Measurements from ENCODE around the gene C2CD4A. TPM values are rescaled to one million over a fixed set of nuclear protein-coding genes. Genes with fewer than 3 reads are reported as not detected.

Gene C2CD4A
- total and polyA plus RNA-seq, 9 of the 15 experiments (the other 6 are each of a cell fraction or from before 2014, with no cell fraction given), result not detected

DNA sequence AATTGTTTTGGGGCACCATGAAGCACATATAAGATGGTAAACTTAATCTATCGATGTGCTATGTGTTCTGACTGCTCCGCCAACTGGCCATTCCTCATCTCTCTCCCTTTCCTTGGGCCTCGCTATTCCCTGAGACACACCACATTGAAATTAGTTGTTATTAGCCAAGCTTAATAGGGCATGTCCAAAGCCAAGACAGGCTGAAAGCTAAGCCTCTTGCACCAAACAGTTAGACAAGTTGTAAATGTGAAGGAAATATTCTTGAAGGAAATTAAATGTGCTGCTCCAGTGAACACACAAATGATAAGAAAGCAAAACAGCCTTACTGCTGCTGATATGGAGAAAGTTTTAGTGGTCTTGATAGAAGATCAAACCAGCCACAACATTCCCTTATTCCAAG lies 39.3 kb downstream of the C2CD4A start:
- no peaks in the 10 kb centered on the region for H3K9me1 ChIP-seq (ENCODE audit: control insufficient read depth, insufficient read depth, low read length)
- no peak overlapping the region for H3K27ac ChIP-seq (ENCODE audit: extremely low read depth, low read depth, low read length)
- no peaks in the 10 kb centered on the region for H3K4me1 ChIP-seq (replicated peaks in 1 of 2; ENCODE audit: control insufficient read depth in 2 of 2, insufficient read depth in 2 of 2, low read length in 2 of 2)
- ChIA-PET POLR2A (no interaction called here), CTCF (ENCODE audit: low intra/inter-chr PET ratio) (no interaction called here)
- TF ChIP-seq PYGO2 (tag; IDR thresholded peaks at IDR 0.05) (no peak), SIRT6 (IDR thresholded peaks at IDR 0.05; ENCODE audit: low read depth, low read length) (no peak)
- TF ChIP-seq, protein P1, sequence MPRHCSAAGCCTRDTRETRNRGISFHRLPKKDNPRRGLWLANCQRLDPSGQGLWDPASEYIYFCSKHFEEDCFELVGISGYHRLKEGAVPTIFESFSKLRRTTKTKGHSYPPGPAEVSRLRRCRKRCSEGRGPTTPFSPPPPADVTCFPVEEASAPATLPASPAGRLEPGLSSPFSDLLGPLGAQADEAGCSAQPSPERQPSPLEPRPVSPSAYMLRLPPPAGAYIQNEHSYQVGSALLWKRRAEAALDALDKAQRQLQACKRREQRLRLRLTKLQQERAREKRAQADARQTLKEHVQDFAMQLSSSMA (CRISPR knock-in tag; IDR thresholded peaks at IDR 0.05), result no peak
- TF ChIP-seq, protein P2, sequence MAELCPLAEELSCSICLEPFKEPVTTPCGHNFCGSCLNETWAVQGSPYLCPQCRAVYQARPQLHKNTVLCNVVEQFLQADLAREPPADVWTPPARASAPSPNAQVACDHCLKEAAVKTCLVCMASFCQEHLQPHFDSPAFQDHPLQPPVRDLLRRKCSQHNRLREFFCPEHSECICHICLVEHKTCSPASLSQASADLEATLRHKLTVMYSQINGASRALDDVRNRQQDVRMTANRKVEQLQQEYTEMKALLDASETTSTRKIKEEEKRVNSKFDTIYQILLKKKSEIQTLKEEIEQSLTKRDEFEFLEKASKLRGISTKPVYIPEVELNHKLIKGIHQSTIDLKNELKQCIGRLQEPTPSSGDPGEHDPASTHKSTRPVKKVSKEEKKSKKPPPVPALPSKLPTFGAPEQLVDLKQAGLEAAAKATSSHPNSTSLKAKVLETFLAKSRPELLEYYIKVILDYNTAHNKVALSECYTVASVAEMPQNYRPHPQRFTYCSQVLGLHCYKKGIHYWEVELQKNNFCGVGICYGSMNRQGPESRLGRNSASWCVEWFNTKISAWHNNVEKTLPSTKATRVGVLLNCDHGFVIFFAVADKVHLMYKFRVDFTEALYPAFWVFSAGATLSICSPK (IDR thresholded peaks at IDR 0.05; ENCODE audit: borderline replicate concordance), result no peak
- no peak overlapping the region for H3K4me2 ChIP-seq (ENCODE audit: insufficient read depth, low read length)
- peaks cover 2 to 13% of the 10 kb centered on the region in 2 experiments; a peak in 3 of 5 replicates for H3K27me3 ChIP-seq (ENCODE audit: control insufficient read depth in 2 of 2, insufficient read depth in 2 of 2, low read length in 2 of 2)
- no peak overlapping the region for H3K9ac ChIP-seq (ENCODE audit: insufficient read depth in 1 of 2, low read depth in 2 of 2, low read length in 2 of 2)
- no peaks in the 10 kb centered on the region for H3K9me3 ChIP-seq (replicated peaks; ENCODE audit: control insufficient read depth, insufficient read depth, low read depth, low read length)
- no peaks in the 10 kb centered on the region for H4K20me1 ChIP-seq (replicated peaks; ENCODE audit: control insufficient read depth, insufficient read depth, low read length)
- in situ Hi-C loops (cut with MboI) (no loop called here), intact Hi-C loops (cut with micrococcal nuclease) (no loop called here)
- no peak for FAIRE-seq
- DNase-seq (ENCODE audit: extremely low read depth in 1 of 4, low spot score in 3 of 4), result no peak
- no peaks in the 10 kb centered on the region for H3K36me3 ChIP-seq (ENCODE audit: control insufficient read depth, insufficient read depth, low read length)
- no TSS peak for BruUV-seq (replicated peaks)
- H3K4me3 ChIP-seq, result no peak overlapping the region
- H2AFZ ChIP-seq (ENCODE audit: low read depth, low read length), result no peak overlapping the region
- 32% methylated on average over 3 of the region's 3 CpGs for WGBS (ENCODE audit: insufficient coverage, low coverage, missing lambda C conversion rate)
- no peak for ATAC-seq
- no peaks in the 10 kb centered on the region for H3K79me2 ChIP-seq (ENCODE audit: control insufficient read depth, insufficient read depth, low read length)

All from K562 (cell line).